GM18519 (cell line): Measurements from ENCODE around the gene ZNF324.
"Not testable (repeated sequence)": the region's sequence is repeated elsewhere in the genome, so short reads cannot be mapped to it uniquely, and the experiment has no call there.

Source experiments
- ATAC-seq: cut with Tn5 transposase; IDR thresholded peaks from one replicate; pipeline ENCODE4 v1.9.1; 2021; ENCODE audit warnings: mild to moderate bottlenecking, moderate library complexity; ENCODE audit not compliant: unreplicated experiment, low FRiP score

The ZNF324 gene

DNA sequence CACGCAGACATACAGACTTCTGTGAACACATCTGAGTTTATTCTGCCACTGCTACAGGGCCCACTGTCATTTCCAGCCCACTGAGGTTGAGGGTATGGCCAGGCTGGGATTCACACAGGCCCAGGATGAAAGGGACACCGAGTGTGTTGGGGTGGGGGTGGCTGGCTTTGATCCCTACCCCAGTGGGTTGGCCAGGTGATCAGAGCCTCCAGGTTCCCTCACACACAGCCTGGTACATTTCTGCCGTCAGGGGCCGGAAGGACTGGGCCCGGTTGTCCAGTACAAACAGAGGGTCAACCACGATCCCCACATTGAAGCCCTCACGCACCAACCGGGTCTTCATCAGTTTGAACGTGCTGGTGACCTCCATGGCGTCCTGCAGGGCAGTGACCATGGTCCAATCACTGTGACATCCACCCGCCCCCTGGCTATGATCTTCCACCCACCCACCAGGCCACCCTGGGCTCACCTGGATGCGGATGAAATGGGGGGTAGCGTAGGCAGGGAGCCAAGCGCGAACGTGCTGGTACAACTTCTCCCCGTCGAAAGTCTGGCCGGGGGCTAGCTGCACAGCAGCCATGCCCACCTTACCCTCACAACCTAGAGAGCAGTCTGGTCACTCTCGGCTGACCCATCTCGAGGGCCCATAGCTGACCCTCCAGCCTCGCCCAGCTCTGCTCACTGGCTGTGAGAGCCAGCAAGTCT is 31.6 kb downstream of the ZNF324 start:
- no peak for ATAC-seq

DNA sequence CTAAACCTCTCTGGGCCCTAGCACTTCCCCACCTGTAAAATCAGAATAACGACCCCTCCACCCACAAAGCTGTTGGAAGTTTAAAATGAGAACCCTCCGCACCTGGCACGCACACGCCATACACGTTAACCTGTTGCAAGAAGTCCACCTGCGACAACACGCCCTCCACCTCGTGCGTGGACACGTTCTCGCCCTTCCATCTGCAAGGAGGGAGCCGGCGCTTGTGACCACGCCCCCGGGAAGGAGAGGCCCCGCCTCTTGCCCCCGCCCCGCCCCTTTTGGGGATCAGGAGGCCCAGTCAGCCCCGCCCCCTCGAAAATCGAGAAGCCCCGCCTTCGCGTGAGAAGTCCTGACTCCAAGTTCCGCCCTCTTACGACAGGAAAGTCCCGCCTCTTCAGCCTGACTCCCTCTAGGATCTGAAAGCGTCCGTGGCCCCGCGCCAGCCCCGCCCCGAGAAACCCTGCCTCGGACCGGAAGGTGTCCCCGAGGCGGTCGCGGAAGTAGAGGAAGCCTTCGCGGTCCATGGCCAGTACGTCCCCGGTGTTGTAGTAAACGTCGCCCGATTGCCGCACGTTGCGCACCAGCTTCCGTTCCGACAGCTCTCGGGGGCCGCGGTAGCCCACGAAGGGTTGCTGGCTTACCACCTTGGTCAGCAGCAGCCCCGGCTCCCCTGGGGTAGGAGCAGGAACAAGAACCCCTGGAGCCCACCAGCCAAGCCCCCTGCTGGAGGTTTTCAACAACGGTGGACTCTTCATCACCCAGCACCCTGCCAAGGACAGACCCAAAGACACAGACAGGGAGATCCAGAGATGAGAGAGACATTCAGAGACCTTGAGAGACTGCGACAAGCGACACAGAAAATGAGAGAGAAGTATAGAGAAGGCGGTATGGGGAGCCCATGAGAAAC is 32.4 kb downstream of the ZNF324 start:
- peak; percentile 62 for ATAC-seq

DNA sequence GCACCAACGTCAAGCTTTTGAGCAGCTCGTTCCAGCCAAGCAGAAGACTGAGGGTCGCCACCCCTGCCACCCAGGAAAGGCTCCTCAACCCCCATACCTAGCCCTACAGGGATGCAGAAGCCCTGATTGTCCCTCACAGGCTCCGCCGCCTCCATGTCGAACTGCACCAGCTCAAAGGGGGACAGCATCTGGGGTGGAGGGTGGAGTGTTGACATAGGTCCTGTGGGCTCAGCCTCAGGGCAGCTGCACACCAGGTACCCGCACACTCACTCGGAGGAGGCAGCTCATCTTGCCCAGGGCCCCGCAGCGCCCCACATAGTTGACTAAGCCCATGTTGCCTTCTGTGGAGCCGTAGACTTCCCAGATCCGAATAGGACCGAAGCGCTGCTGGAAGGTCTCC is 33.4 kb downstream of the ZNF324 start:
- no peak for ATAC-seq

DNA sequence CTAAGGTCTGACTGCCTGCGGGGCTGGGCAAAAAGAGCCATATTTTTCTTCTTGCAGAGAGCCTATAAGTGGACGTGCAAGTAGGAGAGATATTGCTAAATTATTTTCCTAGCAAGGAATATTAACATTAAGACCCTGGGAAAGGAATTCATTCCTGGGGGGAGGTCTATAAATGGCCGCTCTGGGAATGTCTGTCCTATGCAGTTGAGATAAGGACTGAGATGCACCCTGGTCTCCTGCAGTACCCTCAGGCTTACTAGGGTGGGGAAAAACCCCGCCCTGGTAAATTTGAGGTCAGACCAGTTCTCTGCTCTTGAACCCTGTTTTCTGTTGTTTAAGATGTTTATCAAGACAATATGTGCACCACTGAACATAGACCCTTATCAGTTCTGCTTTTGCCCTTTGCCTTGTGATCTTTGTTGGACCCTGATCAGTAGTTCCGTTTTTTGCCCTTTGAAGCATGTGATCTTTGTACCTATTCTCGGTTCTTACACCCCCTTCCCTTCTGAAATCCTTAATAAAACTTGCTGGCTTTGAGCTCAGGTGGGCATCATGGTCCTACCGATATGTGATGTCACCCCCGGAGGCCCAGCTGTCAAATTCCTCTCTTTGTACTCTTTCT is 40.8 kb downstream of the ZNF324 start:
- ATAC-seq: not testable (repeated sequence)

DNA sequence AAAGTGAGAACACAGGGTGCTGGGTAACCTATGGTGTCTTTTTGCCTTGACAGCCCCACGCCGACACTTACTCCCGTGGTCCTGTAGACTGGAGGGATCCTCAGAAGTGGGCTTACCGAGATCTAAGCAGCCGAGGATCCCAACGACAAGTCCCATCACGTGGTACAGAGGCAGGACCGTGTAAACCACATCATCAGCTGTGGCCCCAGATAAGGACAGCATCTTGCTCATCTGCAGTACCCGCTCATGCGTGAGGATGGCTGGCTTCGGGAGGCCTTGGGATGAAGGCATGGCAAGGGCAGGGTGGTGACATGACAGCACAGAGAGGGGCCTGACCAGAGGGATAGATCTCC is 42.8 kb downstream of the ZNF324 start:
- ATAC-seq: no peak

GRCh38 chr19:58510084-58510862 is 43.4 kb downstream of the ZNF324 start:
- ATAC-seq: no peak

DNA sequence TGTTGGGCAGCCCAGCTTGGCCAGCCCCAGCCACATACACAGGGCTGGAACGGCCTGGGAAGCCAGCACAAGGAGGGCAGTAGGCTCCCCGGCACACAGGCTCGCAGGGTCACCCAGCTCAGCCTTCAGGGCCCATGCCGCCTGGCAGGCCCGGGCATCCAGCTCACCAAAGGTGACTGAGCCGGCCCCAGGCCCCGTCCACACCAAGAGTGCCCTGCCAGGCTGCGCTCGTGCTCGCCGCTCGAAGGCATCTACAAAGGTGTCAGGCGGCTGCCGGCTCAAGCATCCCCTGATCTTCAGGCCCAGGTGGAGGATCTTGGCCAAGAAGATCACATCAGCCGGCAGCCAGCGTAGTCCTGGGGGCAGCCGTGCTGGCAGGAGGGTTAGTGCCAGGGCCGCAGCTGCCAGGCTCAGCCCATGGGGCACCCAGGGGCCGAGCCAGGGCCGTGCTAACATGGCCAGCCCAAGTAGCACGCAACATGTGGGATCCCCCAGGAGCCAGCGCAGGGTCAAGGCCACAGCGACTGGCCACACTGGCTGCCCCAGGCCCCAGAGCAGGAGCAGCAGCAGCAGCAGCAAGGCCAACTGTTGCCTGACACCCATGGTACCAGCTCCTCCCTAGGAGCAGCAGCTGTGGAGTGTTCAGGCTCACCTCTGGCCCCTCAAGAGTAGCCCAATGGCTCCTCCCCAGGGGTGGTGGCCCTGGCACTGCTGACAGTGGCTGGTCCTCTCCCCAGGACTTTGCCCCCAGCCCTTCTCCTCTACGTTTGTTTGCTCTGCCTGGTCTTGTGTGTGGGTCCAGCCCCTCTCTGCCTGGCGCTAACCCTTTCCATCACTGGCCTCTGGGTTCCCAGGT is 44.7 kb downstream of the ZNF324 start, which contains the start of gene SLC27A5:
Gene SLC27A5, minus strand, starts transcription at position 640 of the 856 bp plus-strand sequence. Its CDS starts 37 bp downstream, at position 603.
- ATAC-seq: no peak

DNA sequence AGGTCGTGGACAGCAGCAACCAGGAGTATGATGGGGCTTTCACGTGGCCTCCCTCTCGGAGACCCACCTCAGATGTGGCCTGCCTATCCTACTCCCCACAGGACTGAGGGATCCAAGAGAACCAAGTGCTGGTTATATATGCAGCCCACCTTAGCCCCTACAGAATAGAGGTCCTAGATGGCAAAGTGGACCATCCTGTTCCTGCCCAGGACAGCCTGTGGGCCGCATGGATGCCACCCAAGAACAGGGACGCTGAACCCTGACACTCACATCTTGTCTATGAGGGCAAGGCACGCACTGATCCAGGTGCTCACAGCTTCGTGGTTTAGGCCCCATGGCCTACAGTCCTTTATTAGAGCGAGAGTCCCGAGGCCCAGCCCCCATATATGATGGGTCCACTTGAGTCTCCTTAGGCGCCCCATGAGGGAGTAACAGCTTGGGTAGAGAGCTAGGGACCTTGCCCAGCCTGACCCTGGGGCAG is 46.4 kb downstream of the ZNF324 start:
- ATAC-seq: no peak

DNA sequence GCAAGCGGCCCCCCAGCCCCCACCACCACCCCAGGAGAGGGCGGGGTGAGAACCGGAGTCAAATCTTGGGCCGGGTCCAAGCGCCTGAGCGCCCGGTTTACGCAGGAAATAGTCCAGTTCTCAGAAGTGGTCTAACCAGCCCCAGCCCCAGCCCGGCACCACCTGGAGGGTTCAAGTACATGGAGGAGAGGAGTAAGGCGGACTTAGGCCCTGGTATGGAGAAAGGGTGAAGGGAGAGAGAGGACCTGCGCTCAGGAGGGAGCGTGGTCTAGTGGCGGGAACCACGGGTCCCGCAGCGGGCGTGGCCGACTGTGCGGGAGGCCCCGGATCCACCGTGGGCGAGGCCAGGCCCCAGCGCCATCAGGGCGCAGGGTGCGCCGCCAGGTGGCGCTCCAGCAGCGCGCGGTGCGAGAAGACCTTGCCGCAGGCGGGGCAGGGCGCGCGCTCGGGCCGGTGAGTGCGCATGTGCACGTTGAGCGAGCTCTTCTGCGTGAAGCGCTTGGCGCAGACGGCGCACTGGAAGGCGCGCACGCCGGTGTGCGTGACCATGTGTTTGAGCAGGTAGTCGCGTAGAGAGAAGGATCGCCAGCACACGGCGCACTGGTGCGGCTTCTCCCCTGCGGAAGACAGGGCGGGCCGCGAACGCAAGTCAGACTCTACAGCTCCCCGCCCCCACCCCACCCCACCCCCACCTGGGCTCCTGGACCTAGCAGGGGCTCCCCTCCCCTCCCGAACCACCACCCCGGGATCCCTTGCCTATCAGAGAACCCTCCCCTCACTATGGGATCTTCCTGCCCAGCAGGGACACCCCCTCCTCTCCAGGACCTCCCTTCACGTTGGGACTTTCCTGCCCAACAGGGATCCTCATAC is 47.0 kb downstream of the ZNF324 start:
- ATAC-seq: peak; percentile 63

DNA sequence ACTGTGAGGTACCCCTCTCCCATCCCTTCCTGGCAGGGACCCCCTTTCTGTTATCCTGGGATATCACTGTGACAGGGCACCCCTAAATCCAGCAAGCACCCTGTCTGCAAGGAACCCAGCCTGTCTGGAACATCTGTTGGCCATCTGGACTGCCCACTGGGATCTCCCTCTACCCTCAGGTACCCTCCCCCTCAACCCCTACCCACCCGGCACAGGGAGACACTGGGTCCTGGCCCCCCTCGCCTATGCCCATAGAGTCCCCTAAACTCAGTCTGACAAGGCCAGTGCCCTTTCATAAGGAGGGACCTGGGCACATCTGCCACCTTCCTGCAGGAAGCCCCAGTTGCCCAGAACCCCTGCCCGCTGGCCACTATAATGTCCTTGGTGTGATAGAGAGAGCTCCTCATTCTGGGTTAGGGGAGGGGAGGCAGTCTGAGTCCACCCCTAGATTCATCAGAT is 47.7 kb downstream of the ZNF324 start:
- no peak for ATAC-seq

- ATAC-seq: no peak
These were observed 48.4 kb downstream of the ZNF324 start for GRCh38 chr19:58515259-58515658.

GRCh38 chr19:58516246-58516836 is 49.5 kb downstream of the ZNF324 start:
- ATAC-seq: no peak

GRCh38 chr19:58516964-58517833 is 50.3 kb downstream of the ZNF324 start:
- ATAC-seq: no peak

GRCh38 chr19:58518256-58519086 is 51.6 kb downstream of the ZNF324 start:
- no peak for ATAC-seq

DNA sequence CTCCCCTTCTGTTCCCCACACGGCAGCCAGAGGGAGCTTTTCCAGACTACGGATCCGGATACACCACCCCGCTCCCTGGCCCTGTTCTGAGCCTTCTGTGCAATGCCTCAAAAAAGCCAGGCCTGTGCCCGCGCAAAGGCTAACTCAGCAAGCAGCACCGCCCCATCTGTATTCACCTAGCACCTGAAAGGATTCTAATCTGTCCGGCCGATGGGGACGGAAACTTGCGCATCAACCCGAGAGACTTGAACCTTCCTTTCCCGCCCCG is 52.1 kb downstream of the ZNF324 start:
- ATAC-seq: no peak
